ENCODE data around the gene NME7.

NME7 gene

DNA sequence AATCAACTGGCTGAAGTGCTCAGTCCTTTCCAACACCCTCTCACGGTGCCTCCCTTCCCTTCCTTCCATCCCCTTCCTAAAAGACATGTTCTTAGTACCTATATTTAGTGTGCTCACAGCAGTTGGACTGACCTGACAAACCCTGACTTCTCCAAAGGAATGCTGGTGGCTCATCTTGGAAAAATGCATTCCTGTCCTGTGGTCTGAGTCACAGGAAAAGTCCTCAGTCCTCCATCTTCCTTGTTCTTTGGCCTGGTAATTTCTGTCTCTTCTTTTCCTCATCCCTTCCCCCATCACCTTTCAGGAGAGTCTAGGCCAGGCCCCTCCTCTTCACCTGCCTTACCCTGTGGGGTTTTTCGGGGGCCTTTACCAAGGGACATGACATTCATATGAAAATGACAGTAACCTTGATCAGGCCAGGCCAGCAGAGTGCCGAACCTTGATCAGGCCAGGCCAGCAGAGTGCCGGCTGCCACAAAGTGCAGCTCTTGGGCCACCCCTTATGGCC is 253.9 kb downstream of the NME7 start:
- no peak for DNase-seq (ENCODE audit: insufficient read length, low spot score)
- no peak for FAIRE-seq
- no peak for TF ChIP-seq CTCF (IDR thresholded peaks at IDR 0.05; ENCODE audit: insufficient read depth, missing control alignments)

DNA sequence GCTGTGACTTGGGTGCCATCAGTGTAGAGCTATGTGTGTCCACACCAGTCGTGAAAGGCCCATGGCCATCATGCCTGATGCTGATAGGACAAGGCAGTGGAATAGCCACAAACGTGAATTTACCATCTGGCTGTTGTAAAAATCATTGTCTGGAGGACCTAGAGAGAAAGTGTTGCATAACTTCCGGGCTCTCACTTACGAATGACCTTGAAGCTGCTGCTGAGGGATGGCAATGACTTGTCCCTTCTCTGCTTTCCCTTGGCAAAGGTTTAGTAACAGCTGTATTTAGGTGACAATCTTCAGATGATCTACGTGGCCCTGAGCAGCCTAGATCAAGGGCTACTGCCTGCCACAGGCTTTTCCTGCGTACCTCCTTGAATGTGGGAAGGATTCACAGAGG is 255.4 kb downstream of the NME7 start:
- no peak for FAIRE-seq
- no peak for DNase-seq (ENCODE audit: insufficient read length, low spot score)

DNA sequence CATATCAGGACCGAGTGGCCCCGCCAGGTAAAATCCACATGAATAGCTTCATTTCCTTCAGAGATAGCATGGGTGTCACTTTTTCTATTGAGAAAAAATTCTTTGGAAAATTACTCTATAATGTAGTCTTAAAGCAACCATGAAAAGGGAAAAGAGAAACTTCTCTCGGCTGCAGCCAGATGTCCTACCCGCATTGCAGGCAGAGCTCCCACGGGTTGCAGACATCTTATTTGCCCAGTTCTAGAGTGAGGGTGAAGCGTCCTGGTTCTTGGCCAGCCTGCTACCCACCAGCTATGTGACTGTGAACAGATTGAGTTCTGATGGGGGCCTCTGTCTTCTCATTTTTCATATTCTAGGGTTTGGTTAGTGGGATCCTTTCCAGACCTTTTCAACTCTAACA is 256.1 kb downstream of the NME7 start:
- TF ChIP-seq CTCF (IDR thresholded peaks at IDR 0.05; ENCODE audit: insufficient read depth, missing control alignments), result no peak
- FAIRE-seq, result no peak
- DNase-seq (ENCODE audit: insufficient read length, low spot score), result no peak

More for the DNA sequence above, 255.4 kb downstream of the NME7 start:
- TF ChIP-seq CTCF (IDR thresholded peaks at IDR 0.05; ENCODE audit: insufficient read depth, missing control alignments), result no peak

DNA sequence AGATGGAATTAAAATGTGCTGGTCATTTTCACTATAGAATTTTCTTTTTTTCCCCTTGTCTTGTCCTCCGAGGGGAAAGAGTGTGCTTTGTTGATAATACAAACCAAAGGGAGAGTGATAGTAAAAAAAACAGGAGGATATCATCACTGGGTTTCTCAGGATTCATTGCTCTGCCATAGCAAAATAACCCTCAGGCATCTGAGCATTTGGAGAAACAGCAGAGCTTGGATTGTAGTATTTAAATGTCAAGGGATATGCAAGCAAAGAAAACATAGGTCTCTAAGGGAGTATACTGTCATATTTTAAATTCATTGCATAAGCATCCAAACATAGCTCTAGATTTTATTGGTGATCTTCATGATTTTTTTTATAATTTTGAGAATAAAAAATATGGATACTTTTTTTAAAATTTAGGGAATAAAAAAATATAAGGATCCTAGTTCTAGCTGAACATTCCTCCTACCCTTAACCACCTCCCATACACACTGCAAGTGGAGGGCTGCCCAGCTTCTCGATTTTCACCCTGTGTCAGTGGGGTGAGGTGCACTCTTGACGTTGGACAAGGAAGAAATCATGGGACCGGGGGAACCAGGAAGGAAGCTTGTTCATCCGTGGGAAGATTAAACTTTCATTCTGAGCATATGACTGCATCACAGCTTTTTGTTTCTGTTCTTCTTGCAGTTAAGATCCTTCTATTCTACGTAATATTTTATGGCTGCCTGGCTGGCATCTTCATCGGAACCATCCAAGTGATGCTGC is 256.7 kb downstream of the NME7 start:
- no peak for TF ChIP-seq CTCF (IDR thresholded peaks at IDR 0.05; ENCODE audit: insufficient read depth, missing control alignments)
- no peak for FAIRE-seq
- DNase-seq (ENCODE audit: insufficient read length, low spot score), result no peak

GRCh38 chr1:169110236-169110635 is 257.4 kb downstream of the NME7 start:
- FAIRE-seq (no peak), DNase-seq (ENCODE audit: insufficient read length, low spot score) (no peak)
- no peak for TF ChIP-seq CTCF (IDR thresholded peaks at IDR 0.05; ENCODE audit: insufficient read depth, missing control alignments)

DNA sequence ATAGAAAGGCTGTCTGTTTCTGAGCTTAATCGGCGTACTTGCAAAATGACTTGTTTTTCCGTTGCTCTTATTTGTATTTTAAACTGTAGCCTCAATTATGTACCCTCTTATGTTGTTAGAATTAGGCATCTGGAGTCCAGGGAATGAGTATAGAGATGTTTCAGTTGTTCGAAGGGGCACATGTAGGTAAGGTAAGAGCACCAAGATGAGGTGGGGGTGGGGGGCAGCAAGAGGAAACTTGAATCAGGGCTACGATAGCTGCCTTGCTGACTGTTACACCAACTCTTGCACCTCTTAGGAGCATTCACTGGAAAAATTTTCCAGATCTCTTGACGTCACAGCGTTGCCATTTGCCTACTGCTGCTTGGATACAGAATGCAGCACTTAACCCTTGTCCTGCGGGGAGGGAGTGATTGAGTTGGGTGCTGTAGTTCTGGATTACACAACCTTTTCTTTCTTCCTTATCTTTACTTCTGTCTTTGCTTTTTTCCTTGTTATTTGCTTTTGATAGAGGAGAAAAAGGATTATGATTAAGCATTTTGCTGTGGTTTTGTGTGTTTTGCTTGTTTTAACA is 257.9 kb downstream of the NME7 start:
- FAIRE-seq (no peak), DNase-seq (ENCODE audit: insufficient read length, low spot score) (no peak)

More for the DNA sequence above, 257.9 kb downstream of the NME7 start:
- TF ChIP-seq CTCF (IDR thresholded peaks at IDR 0.05; ENCODE audit: insufficient read depth, missing control alignments), result no peak
